ENCODE data around the gene RPF1.
"Not testable (repeated sequence)": the region's sequence is repeated elsewhere in the genome, so short reads cannot be mapped to it uniquely, and the experiment has no call there.

Gene RPF1, protein sequence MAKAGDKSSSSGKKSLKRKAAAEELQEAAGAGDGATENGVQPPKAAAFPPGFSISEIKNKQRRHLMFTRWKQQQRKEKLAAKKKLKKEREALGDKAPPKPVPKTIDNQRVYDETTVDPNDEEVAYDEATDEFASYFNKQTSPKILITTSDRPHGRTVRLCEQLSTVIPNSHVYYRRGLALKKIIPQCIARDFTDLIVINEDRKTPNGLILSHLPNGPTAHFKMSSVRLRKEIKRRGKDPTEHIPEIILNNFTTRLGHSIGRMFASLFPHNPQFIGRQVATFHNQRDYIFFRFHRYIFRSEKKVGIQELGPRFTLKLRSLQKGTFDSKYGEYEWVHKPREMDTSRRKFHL

DNA sequence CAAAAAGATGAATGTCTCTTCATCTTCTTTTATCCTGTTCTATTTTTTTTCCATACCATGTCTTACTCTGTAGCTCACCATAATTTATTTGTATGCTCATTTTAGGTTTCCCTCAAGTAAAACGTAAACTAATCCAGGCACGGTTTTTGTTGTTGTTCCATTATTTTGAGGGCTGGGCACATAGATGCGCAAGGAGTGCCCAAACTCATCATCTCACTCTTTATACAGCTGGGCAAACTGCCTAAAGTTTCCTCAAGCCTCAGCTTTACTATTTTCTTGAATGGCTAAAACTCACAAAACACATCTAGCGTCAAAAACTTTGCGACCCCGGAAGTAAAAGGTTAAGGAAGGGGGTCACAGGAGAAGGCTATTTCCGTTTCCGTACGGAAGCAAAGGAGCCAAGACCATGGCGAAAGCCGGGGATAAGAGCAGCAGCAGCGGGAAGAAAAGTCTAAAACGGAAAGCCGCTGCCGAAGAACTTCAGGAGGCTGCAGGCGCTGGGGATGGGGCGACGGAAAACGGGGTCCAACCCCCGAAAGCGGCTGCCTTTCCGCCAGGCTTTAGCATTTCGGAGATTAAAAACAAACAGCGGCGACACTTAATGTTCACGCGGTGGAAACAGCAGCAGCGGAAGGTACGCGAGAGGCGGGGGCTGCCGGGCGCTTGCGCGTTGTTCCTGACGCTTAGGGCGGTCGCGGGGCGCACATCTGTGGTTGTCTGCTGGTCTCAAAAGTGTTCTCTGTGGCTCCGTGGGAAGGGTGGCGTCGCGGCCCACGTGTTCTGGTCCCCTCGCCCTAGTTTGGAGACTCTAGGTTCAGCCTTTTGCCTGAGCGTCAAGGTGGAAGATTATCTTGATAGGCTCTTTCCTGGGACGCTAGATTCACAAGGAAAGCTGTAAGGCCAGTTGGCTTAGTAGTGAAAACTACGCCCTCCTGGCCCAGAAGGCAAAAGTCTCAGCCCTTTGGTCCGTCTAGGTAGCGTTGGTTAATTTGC, at the start of gene RPF1:
Gene RPF1, plus strand, starts transcription at position 391 of the 993 bp plus-strand sequence. Its CDS starts 16 bp downstream, at position 407.
- peak; percentile 51 for DNase-seq (ENCODE audit: low read depth in 2 of 2)

DNA sequence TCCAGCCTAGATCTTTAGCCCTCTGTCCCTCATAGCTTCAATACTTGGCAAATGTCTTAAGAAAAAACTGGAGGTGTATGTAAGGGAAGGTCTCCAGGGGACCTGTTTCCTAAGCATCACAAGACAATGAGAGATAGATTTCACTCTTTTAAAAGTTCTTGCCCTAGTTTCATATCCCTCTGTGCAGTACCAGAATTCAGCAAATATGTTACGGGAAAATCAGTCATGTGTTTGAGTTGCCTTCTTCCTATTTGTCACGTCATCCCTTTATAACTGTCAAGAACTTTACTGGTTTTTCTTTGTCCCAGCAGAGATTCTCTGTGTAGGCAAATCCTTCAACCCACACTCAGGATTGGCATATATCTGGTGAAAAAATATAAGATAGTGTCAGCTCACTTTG, 48.5 kb upstream of the RPF1 start:
- no peak for DNase-seq (ENCODE audit: low read depth in 2 of 2)

DNA sequence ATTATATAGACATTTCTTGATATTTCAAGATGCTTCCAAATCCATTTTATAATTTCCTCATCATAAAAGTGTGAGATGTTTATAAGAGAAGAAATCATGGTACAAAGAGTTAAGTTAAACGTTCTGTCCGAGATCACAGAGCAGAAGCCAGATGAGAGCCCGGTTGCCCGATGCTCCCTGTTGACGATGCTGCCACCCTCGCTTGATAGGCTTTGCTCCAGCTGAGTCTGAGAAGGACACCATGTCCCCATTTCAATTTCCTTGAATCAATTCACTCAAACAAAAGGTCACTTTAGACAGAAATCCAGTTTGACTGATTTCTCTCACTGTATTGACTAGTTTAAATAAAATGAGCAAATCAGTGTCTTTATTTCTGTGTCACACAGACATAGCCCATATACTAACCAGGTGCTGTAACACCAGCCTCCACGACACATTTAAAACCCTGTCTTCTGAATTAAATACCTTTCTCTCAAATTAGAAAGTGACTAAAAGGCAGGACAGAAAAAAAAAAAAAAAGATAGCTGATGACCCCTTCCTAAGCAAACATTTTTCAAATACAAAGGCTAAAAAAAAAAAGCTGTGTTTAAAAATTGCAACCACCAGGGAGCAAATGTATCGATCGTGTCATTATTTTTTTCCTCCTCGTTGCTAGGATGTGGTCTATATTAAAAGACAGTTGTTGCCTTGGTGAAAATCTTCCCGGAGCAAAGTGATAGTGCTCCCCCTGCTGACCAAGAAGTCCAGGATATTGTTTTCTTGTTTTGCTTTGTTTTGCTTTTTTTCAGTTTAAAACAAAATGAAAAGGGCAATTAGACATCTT, 45.6 kb upstream of the RPF1 start:
- peak; percentile 9 to 23 for DNase-seq (ENCODE audit: low read depth in 2 of 2)

DNA sequence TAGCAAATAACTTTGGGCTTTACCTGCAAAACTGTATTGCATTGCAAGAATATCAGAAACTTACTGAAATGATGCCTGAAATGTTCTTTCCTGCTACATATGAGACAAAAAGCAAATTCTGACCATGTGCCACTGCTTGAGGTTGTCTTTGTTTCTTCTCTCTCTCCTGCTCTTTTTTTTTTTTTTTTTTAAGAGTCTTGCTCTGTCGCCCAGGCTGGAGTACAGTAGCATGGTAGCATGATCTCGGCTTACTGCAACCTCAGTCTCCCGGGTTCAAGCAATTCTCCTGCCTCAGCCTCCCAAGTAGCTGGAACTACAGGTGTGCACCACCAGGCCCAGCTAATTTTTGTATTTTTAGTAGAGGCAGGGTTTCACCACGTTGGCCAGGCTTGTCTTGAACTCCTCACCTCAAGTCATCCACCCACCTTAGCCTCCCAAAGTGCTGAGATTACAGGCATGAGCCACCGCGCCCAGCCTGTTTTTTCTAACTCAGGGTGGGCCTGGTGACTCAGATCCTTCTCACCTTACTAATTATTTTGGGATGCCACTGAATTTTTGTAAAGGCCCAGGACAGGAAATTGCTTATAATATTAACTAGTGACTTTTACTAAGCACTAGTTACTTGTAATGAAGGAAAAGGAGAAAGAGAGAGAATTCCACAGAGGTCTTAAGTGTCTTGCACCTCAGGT, 44.8 kb upstream of the RPF1 start:
- no peak for DNase-seq (ENCODE audit: low read depth in 2 of 2)

DNA sequence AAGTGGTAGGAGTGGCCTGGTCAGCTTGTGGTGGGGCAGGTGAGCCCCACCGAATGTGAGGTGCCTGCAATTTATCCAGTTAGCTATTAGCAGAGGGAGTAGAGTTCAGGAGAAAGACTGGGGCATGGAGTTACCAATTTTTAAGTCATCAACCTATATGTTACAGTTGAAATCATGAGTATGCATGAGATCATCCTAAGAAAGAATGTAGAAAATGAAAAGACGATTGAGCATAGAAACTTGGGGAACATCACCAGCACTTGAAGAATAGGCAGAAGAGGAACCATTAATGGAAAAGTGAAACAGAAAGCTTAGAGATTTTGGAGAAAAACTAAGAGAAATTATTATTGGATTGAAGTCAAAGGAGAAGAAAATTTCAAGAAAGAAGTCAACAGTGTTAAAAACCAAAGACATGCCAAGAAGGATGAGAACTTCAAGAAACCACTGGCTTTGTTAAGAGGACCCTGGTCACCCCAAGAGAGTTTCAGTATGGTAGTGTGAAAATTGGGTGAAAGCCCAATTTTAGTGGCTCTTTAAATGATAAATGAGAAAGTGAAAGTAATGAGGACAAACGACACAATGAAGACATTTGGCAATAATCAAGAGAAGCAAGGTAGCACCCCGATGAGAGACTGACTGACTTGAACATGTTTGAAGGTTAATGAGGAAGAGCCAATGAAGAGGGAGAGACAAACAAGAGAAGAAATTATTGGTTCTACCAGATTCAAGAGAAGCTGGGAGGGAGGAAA, 44.1 kb upstream of the RPF1 start:
- DNase-seq (ENCODE audit: low read depth in 2 of 2) = no peak

DNA sequence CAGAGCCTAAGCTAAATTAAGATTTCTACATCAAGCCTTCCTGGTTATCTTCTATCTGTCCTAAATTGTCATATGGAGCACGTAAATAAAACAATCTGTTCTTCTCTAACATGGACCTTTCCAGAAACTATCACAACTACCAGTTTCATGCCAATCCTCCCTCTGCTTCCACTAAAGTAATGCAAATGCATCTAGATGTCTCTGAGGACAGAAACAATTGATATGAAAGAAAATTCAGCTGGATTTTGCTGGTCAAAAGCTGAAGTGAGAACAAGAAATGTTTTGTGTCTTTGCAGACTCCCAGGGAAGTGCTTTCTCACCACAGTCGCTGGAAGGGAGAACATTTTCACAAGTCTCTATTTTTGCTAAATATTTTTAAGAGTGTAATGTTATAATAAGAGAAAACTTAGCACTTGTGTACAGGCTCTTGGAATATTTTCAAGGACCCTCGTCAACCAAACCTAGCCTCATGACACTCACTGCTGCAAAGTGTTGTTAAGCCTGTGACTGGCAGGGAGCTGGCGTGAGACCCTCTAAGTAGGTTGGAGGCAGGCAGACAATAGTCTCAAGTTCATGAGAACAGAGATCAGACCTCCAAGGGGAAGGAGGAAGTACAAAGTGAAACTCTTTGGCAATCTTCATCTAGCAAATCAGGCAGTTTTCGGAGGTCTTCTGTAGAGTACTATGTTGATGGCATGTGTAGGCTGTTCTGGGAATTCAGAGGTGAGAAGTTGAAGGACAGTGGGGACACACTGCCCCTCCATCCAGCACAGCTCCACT, 42.0 kb upstream of the RPF1 start:
- DNase-seq (ENCODE audit: low read depth in 2 of 2) = no peak

DNA sequence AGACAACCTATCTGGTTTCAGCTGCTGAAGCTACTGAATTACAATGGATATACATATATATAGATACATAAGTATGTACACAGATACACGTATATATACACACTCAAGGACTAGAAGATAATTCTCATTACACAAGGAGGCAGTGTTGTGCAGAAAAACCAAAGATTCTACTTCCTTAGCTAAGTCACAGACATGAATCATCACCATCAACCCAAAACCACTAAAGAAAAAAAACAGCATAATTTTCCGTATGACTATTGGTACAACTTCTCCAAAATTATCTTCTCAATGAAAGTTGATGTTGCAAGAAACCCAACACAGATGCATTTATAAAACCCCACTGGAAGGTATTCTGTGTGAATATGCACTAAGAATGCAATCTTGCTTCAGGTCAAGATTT, 36.8 kb upstream of the RPF1 start:
- no peak for DNase-seq (ENCODE audit: low read depth in 2 of 2)

DNA sequence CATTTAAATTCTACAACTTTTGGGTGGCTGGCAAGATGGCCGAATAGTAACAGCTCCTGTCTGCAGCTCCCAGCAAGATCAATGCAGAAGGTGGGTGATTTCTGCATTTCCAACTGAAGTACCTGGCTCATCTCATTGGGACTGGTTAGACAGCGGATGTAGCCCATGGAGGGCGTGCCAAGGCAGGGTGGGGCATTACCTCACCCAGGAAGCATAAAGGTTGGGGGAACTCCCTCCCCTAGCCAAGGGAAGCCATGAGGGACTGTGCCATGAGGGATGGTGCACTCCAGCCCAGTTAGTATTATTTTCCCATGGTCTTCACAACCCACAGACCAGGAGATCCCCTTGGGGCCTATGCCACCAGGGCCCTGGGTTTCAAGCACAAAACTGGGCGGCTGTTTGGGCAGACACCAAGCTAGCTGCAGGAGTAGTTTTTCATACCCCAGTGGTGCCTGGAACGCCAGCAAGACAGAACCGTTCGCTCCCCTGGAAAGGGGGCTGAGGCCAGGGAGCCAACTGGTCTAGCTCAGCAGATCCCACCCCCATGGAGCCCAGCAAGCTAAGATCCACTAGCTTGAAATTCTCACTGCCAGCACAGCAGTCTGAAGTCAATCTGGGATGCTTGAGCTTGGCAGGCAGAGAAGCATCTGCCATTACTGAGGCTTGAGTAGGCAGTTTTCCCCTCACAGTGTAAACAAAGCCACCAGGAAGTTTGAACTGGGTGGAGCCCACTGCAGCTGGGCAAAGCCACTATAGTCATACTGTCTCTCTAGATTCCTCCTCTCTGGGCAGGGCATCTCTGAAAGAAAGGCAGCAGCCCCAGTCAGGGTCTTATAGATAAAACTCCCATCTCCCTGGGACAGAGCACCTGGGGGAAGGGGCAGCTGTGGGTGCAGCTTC, 36.1 kb upstream of the RPF1 start:
- DNase-seq (ENCODE audit: low read depth in 2 of 2) = not testable (repeated sequence)

DNA sequence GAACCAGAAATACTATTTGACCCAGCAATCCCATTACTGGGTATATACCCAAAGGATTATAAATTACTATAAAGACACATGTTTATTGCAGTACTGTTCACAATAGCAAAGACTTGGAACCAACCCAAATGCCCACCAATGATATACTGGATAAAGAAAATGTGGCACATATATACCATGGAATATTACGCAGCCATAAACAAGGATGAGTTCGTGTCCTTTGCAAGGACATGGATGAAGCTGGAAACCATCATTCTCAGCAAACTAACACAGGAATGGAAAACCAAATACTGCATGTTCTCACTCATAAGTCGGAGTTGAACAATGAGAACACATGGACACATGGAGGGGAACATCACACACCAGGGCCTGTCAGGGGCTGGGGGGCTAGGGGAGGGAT, 30.4 kb upstream of the RPF1 start:
- not testable (repeated sequence) for DNase-seq (ENCODE audit: low read depth in 2 of 2)

DNA sequence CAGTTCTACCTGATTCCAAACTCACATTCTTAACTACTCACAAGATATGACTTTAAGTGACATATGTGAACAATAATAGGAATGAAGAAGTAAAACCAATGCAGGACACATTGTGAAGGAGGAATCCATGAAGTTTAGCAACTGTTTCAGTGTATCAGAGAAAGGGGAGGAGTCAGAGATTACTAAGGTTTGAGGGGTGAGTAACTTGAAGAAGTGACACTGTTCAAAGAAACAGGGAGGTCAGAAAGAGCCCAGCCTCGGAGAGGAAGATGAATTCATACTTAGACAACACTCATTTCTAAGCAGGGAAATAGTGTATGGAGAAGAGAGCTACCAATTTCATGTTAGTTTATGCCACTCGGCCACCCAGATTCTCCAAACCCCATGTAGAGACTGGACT, 28.2 kb upstream of the RPF1 start:
- DNase-seq (ENCODE audit: low read depth in 2 of 2) = no peak

DNA sequence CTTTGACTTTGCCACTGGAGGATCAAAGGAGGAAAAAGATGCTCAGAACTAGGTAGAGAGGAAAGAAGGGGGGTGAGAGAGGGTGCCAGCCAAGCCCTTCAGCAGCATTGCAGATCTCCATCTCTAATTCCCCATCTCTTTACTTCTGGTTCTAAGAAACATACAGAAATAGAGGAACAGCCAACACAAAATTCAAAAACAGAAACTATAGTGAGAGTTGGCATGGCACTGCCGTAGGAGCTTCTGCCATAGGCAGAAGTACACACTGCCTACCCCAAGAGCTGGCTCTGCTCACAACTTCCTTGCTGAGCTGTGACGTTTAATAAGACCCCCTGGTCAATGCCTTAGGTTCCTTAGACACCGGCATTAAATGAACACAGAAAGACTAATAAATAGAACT, 26.6 kb upstream of the RPF1 start:
- no peak for DNase-seq (ENCODE audit: low read depth in 2 of 2)

DNA sequence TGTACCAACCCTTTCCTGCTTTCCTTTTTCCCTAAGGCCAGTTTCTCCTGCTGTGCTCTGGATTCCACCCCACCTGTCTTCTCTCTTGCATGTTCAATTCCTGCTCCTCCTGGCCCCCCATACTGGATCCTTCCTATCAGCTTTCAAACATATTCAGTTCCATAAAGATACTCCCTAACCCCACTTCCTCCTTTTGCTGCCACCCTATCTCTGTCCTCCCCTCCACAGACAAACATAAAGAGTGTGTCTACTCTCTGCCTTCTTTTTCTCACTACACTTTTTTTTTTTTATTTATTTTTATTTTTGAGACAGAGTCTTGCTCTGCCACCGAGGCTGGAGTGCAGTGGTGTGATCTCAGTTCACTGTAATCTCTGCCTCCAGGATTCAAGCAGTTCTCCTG, 16.9 kb upstream of the RPF1 start:
- no peak for DNase-seq (ENCODE audit: low read depth in 2 of 2)

DNA sequence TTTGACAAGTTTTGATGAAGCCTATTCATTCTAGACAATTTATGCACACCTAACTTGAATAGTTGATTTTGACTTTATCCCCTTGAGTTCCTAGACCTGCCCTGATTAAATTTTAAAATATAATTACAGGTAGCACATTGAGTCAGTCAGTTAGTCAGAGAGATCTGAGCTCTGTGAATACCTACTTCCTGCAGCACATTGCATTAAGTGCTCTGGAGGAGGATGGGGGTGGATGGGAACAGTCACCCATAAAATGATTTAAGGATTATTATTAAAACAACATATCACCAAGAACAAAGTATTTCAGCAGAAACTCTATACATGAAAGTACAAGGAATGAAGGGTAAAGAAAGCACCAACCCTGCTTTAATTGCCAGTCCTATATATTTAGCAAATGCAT, 11.8 kb upstream of the RPF1 start:
- no peak for DNase-seq (ENCODE audit: low read depth in 2 of 2)

DNA sequence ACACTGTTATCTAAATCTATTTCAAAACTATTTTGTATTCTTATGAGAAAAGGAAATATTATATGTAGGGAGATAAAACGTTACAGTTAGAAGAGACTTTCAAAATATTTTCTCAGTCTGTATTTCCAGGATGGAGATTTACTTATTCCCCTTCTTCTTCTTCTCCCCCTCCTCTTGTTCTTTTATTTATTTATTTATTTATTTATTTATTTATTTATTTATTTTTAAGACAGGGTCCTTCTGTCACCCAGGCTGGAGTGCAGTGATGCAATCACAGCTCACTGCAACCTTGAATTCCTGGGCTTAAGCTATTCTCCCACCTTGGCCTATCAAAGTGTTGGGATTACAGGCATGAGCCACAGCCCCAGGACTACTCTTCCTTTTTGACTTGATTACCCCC, 2.8 kb upstream of the RPF1 start:
- DNase-seq (ENCODE audit: low read depth in 2 of 2) = no peak

DNA sequence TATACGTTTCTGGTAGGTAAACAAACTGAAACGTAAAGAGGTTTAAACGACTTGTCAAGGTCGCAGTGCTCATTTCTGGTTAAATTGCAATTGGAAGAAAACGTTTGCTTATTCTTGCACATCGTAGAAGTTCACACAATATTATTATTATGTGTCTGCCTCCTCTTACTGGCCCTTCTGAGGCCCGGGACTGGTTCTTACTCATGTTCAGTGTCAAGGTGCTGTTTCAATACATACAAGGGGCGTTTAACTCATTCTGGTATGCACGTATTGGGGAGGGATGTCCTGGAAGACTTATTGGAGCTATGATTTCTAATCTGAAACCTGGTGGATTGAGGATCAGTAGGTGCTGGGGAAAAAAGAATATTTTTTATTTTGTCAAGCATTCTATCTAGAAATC, 932 bp downstream of the RPF1 start:
- DNase-seq (ENCODE audit: low read depth in 2 of 2) = no peak

DNA sequence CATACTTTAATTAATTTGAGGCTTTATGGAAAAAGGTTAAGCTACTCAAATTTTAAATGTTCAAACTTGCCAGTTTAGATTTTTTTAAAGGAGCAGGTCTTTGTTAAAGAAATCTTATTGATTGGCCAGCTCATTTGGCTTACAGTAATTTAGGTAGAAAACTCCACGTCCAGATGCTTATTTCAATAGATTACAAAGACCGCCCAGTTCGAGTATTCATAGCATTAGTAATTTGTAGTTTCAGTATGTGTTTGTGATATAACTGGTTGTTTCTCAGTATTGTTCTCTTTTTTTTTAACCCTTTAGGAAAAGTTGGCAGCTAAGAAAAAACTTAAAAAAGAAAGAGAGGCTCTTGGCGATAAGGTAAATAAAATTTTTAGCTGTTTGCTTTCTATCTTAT, 1.6 kb downstream of the RPF1 start:
- no peak for DNase-seq (ENCODE audit: low read depth in 2 of 2)

DNA sequence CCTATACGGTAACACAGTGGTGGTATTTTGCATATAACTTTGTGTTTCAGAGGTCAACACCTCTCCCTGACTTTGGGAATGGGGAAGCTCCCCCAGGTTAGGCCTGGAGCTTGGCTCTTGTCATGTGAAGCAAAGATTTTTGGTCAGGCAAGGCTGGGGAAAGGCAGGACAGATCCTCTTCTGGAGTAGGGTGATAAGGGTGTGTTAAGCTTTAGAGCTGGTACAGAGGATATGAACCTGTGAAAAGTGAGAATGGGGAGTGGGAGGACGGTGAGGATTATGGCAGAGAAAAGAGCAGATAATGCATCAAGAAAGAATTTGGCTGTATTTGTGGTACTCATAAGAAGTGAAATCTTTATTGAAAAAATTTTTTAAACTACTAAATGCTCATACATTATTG, 2.3 kb downstream of the RPF1 start:
- DNase-seq (ENCODE audit: low read depth in 2 of 2) = no peak

DNA sequence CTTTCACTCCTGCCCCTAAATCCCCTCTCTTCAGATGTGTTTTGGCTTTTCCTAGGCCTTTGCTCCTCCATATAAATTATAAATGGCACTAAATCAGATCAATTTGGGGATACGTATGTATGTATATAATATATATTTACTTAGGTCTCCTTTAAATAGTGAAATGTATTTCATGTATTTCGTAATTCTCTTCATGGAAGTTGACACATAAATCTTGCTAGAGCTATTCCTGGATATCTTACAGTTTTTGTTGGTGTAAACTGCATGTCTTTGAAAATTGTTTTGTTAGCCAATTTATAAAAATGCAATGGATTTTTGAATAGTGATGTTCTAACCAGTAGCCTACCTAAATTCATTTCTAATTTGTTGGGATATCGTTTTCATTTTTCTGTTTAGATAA, 9.0 kb downstream of the RPF1 start:
- DNase-seq (ENCODE audit: low read depth in 2 of 2) = no peak

DNA sequence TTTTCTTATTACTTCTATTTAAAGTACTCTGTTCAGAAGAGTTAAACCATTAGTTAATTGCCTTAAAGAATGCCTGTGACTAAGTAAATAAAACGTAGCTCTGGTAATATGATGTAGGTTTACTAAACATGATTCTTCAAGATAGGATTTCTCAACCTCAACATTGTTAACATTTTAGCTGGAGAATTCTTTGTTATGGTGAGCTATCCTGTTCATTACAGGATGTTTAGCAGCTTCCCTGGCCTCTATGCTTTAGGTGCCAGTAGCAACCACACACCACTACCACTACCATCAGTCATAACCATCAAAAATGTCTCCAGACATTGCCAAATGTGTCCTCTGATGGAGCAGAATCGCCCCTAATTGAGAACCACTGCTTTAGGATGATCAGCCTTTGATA, 10.7 kb downstream of the RPF1 start:
- DNase-seq (ENCODE audit: low read depth in 2 of 2) = no peak
